ENCODE data around the gene SULT1A1.
"Not testable (repeated sequence)": the region's sequence is repeated elsewhere in the genome, so short reads cannot be mapped to it uniquely, and the experiment has no call there.

DNA sequence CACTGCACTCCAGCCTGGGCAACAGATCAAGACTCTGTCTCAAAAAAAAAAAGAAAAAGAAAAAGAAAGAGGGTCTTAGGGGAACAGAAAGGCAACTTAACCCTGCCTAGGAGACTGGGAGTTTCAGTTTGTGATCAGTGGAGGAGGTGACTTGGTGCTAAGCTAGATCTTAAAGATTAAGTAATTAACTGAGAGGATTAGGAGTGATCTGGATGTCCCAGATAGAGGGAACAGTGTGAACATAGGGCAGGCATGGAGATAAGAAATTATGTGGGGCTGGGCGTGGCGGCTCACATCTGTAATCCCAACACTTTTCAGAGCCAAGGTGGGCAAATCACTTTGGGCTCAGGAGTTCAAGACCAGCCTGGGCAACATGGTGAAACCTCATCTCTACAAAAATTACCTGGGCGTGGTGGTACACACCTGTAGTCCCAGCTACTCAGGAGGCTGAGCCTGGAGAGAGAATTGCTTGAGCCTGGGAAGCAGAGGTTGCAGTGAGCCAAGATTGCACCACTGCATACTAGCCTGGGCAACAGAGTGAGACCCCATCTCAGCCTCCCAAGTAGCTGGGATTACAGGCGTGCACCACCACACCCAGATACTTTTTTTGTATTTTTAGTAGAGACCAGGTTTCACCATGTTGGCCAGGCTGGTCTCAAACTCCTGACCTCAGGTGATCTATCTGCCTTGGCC is 43.5 kb downstream of the SULT1A1 start:
- TF ChIP-seq, protein P1, sequence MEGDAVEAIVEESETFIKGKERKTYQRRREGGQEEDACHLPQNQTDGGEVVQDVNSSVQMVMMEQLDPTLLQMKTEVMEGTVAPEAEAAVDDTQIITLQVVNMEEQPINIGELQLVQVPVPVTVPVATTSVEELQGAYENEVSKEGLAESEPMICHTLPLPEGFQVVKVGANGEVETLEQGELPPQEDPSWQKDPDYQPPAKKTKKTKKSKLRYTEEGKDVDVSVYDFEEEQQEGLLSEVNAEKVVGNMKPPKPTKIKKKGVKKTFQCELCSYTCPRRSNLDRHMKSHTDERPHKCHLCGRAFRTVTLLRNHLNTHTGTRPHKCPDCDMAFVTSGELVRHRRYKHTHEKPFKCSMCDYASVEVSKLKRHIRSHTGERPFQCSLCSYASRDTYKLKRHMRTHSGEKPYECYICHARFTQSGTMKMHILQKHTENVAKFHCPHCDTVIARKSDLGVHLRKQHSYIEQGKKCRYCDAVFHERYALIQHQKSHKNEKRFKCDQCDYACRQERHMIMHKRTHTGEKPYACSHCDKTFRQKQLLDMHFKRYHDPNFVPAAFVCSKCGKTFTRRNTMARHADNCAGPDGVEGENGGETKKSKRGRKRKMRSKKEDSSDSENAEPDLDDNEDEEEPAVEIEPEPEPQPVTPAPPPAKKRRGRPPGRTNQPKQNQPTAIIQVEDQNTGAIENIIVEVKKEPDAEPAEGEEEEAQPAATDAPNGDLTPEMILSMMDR (IDR thresholded peaks at IDR 0.05), result not testable (repeated sequence)
- TF ChIP-seq POLR2A (IDR thresholded peaks at IDR 0.05), result not testable (repeated sequence)
